Memory B cell (primary cell): Measurements from ENCODE around the gene ACOX3.
"Not testable (repeated sequence)": the region's sequence is repeated elsewhere in the genome, so short reads cannot be mapped to it uniquely, and the experiment has no call there.

ENCODE experiments used
- ATAC-seq: fragments of 150-1000 bp; cut with Tn5 transposase; 2 replicates; pipeline ENCODE4 v1.10.0; 2021; ENCODE audit warnings: low read depth, mild to moderate bottlenecking, moderate library complexity
- DNase-seq, 2 donors: peaks; one replicate each; pipeline ENCODE4 v3.0.0; 2022; ENCODE audit warnings: low spot score in 2 of 2
- H3K27ac Mint-ChIP-seq: one replicate; pipeline ENCODE4 v1.8.0; 2022; ENCODE audit warnings: mild to moderate bottlenecking, moderate library complexity, mixed read lengths
- H3K27me3 Mint-ChIP-seq: one replicate; pipeline ENCODE4 v1.8.0; 2022; ENCODE audit warnings: mixed read lengths
- H3K36me3 Mint-ChIP-seq: one replicate; pipeline ENCODE4 v1.8.0; 2022; ENCODE audit warnings: mild to moderate bottlenecking, mixed read lengths
- H3K4me1 Mint-ChIP-seq: one replicate; pipeline ENCODE4 v1.8.0; 2022; ENCODE audit warnings: mixed read lengths
- H3K4me3 Mint-ChIP-seq: one replicate; pipeline ENCODE4 v1.8.0; 2022; ENCODE audit warnings: mild to moderate bottlenecking, moderate library complexity, mixed read lengths
- H3K9me3 Mint-ChIP-seq: one replicate; pipeline ENCODE4 v1.8.0; 2022; ENCODE audit warnings: mixed read lengths

The ACOX3 gene

GRCh38 chr4:8344377-8344776, 96.1 kb downstream of the ACOX3 start:
- H3K4me3 Mint-ChIP-seq, result no peak overlapping the region
- no peak for DNase-seq
- peaks cover 4% of the 10 kb centered on the region for H3K36me3 Mint-ChIP-seq
- no peak overlapping the region for H3K27ac Mint-ChIP-seq
- no peaks in the 10 kb centered on the region for H3K4me1 Mint-ChIP-seq
- H3K27me3 Mint-ChIP-seq, result peaks cover 14% of the 10 kb centered on the region
- H3K9me3 Mint-ChIP-seq, result no peaks in the 10 kb centered on the region
- ATAC-seq, result no peak

DNA sequence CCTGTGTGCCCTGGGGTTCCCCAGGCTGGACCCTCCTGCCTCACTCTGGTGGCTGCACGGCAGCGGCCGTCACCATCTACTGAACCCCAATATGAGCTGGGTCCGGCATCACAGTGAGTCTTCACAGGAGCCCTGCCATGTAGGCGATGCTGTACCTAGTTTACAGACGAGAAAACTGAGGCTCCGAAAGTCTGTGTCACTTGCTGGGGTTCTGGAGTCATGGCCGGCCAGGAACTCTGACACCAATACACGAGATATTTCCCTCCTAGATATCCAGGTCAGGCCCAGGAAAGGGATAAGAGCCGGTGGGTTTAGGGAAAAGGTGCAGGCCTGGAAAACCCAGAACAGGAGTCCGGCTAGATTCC, 96.6 kb downstream of the ACOX3 start:
- Mint-ChIP-seq H3K4me3 (no peak overlapping the region), H3K4me1 (no peaks in the 10 kb centered on the region), H3K36me3 (peaks cover 4% of the 10 kb centered on the region), H3K27me3 (peaks cover 14% of the 10 kb centered on the region), H3K27ac (no peak overlapping the region), H3K9me3 (peaks cover 1% of the 10 kb centered on the region)
- DNase-seq (no peak), ATAC-seq (no peak)

GRCh38 chr4:8343262-8343966, 97.1 kb downstream of the ACOX3 start:
- Mint-ChIP-seq H3K36me3 (peaks cover 4% of the 10 kb centered on the region), H3K4me3 (no peak overlapping the region), H3K4me1 (no peaks in the 10 kb centered on the region), H3K27ac (no peak overlapping the region), H3K27me3 (peaks cover 14% of the 10 kb centered on the region), H3K9me3 (peaks cover 4% of the 10 kb centered on the region)
- no peak for DNase-seq
- ATAC-seq, result no peak

DNA sequence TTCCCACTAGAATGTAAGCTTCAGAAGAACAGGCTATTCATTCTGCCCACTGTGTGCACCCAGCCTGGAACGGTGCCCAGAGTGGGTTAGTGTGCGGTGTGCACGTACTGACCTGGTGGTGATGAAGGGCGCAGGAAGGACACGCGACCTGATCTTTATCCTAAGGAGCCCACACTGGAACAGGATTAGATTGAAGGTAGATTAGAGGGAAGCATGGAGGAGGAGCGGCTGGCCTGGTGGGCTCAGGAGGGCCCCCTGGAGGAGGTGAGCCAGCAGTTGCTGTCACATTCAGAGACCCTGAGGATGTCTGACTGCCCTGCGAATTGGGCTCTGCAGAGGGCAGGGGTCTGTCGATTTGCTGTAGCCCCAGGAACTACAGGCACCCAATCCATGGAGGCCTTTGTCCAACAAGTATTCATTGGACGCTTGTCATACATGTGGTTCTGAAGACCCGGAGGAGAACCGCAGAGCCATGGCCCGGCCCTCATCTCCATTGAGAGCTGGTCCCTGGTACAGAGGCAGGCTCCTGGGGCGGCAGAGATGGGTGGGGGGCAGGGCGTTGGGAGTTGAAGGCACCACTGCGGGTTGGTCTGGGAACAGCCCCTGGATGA, 97.8 kb downstream of the ACOX3 start:
- ATAC-seq (no peak), DNase-seq (no peak)
- H3K4me1 Mint-ChIP-seq, result no peaks in the 10 kb centered on the region
- peaks cover 14% of the 10 kb centered on the region for H3K27me3 Mint-ChIP-seq
- no peak overlapping the region for H3K4me3 Mint-ChIP-seq
- H3K36me3 Mint-ChIP-seq, result peaks cover 4% of the 10 kb centered on the region
- no peak overlapping the region for H3K27ac Mint-ChIP-seq
- H3K9me3 Mint-ChIP-seq, result peaks cover 8% of the 10 kb centered on the region

DNA sequence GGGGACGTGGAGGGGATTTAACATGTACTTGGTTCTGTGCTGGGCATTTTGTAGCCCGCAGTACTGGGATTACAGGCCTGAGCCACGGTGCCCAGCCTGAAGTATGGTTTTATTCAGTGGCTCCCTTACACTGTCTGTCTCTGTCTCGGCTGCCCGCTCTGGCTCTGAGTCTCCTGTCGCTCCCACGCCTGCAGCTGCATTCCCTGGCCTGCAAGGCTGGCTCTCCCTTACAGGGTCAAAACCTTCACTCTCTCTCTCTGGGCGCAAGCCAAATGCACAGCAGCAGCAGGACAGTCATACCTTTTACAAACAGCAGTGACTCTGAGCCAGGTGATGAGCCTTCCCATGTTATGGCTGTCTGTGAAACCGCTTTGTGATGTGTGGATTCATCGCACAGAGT, 98.8 kb downstream of the ACOX3 start:
- Mint-ChIP-seq H3K27me3 (peaks cover 14% of the 10 kb centered on the region), H3K36me3 (peaks cover 5% of the 10 kb centered on the region), H3K4me3 (no peak overlapping the region), H3K4me1 (no peaks in the 10 kb centered on the region), H3K27ac (no peak overlapping the region), H3K9me3 (peaks cover 10% of the 10 kb centered on the region)
- ATAC-seq (no peak), DNase-seq (no peak)

GRCh38 chr4:8341281-8341680, 99.2 kb downstream of the ACOX3 start:
- not testable (repeated sequence) for H3K4me1 Mint-ChIP-seq

GRCh38 chr4:8340781-8341241, 99.7 kb downstream of the ACOX3 start:
- ATAC-seq (no peak), DNase-seq (no peak)
- H3K36me3 Mint-ChIP-seq, result peaks cover 8% of the 10 kb centered on the region
- no peak overlapping the region for H3K27ac Mint-ChIP-seq
- H3K4me3 Mint-ChIP-seq, result no peak overlapping the region
- peaks cover 10% of the 10 kb centered on the region for H3K27me3 Mint-ChIP-seq
- H3K4me1 Mint-ChIP-seq, result no peaks in the 10 kb centered on the region
- peaks cover 16% of the 10 kb centered on the region for H3K9me3 Mint-ChIP-seq

More at GRCh38 chr4:8341281-8341680, 99.2 kb downstream of the ACOX3 start:
- not testable (repeated sequence) for H3K27me3 Mint-ChIP-seq, H3K27ac Mint-ChIP-seq, H3K36me3 Mint-ChIP-seq, ATAC-seq, H3K4me3 Mint-ChIP-seq, DNase-seq
- H3K9me3 Mint-ChIP-seq, result peaks cover 13% of the 10 kb centered on the region

DNA sequence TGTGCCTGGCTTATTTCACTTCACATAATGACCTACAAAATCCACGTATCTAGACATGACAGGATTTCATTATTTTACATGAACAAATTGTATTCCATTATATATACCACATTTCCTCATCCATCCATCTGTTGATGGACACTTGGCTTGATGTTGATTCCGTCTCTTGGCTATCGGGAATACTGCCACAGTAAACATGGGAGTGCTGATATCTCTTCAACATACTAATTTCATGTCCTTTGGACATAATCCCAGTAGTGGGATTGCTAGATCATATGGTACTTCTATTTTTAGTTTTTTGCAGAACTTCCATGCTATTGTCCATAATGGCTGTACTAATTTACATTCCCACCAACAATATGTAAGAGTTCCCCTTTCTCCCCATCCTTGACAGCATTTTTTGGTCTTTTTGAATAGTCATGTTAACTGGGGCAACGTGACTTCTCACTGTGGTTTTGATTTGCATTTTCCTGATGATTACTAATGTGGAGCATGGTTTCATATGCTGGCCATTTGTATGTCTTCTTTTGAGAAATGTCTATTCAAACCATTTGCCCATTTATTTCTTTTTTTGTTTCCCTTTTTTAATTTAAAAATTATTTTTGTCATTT, 102.1 kb downstream of the ACOX3 start:
- Mint-ChIP-seq H3K4me1 (no peaks in the 10 kb centered on the region), H3K27me3 (peaks cover 6% of the 10 kb centered on the region), H3K27ac (no peak overlapping the region), H3K9me3 (peaks cover 19% of the 10 kb centered on the region), H3K4me3 (no peak overlapping the region), H3K36me3 (peaks cover 6% of the 10 kb centered on the region)
- DNase-seq (no peak), ATAC-seq (no peak)

GRCh38 chr4:8336412-8337075, 104.0 kb downstream of the ACOX3 start:
- H3K36me3 Mint-ChIP-seq, result peaks cover 7% of the 10 kb centered on the region
- DNase-seq, result no peak
- H3K4me1 Mint-ChIP-seq, result no peaks in the 10 kb centered on the region
- no peak for ATAC-seq
- peaks cover 5% of the 10 kb centered on the region for H3K27me3 Mint-ChIP-seq
- no peak overlapping the region for H3K27ac Mint-ChIP-seq
- peaks cover 23% of the 10 kb centered on the region for H3K9me3 Mint-ChIP-seq
- H3K4me3 Mint-ChIP-seq, result no peak overlapping the region

DNA sequence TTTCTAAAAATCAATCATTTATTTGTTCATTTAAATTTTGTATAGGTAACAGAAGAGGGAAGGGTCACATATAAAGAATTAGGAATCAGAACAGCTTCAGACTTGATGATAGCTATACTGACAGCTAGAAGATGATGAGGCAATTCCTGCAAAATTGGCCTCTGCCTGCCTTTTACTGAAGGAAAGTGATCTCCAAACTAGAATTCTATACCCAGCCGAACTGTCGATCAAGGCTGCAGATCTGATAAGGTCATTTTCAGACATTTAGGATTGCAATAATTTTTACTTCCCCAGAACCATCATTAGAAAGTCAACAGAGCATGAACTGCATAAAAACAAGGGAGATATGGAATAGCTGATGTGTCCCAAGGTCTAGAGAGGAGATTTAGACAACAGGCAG, 104.7 kb downstream of the ACOX3 start:
- H3K27me3 Mint-ChIP-seq, result peaks cover 5% of the 10 kb centered on the region

GRCh38 chr4:8334786-8335460, 105.6 kb downstream of the ACOX3 start:
- Mint-ChIP-seq H3K27ac (no peak overlapping the region), H3K9me3 (peaks cover 23% of the 10 kb centered on the region), H3K4me1 (no peaks in the 10 kb centered on the region), H3K27me3 (peaks cover 5% of the 10 kb centered on the region), H3K4me3 (no peak overlapping the region), H3K36me3 (peaks cover 7% of the 10 kb centered on the region)
- ATAC-seq (no peak), DNase-seq (no peak)

More for the DNA sequence above, 104.7 kb downstream of the ACOX3 start:
- DNase-seq, result no peak
- peaks cover 23% of the 10 kb centered on the region for H3K9me3 Mint-ChIP-seq
- no peak overlapping the region for H3K27ac Mint-ChIP-seq
- ATAC-seq, result no peak
- no peaks in the 10 kb centered on the region for H3K4me1 Mint-ChIP-seq
- no peak overlapping the region for H3K4me3 Mint-ChIP-seq
- H3K36me3 Mint-ChIP-seq, result peaks cover 7% of the 10 kb centered on the region

DNA sequence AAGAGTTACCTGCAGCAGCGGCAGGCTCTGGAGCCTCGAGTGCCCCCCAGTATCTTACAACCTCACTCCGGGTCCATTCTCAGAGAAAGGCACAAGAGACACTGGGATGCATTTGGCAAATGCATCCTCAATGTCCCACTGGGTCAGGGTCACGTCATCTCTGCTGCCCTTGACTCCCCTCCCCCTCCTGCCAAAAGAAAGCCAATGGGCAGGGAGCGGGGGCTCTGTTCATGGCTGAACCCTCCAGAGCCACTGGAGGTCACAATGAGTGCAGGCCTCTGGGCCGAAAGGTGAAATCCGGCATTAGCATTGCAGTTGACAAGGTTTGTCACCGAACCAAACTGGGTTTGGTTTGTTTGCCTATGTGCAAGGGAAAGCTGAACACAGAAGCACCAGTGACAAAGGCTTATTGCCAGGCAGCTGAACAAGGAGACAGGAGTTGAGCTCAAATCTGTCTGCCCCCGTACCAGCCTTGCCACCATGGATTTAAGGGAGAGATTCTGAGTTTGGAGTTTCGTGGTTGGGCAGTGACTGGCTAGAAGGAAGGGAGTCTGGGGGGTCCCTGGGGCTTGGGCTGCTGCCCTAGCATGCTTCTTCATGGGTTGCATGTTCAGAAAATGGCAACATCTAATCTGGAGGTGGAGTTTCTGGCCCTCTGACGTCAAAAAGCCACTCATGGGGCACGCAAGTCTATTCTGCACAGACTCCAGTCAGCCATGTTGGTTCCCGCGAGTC, 106.6 kb downstream of the ACOX3 start:
- ATAC-seq (no peak), DNase-seq (no peak)
- H3K27ac Mint-ChIP-seq, result no peak overlapping the region
- no peaks in the 10 kb centered on the region for H3K4me1 Mint-ChIP-seq
- peaks cover 5% of the 10 kb centered on the region for H3K27me3 Mint-ChIP-seq
- H3K36me3 Mint-ChIP-seq, result peaks cover 7% of the 10 kb centered on the region
- peaks cover 22% of the 10 kb centered on the region for H3K9me3 Mint-ChIP-seq
- H3K4me3 Mint-ChIP-seq, result no peak overlapping the region

GRCh38 chr4:8332891-8333331, 107.6 kb downstream of the ACOX3 start:
- Mint-ChIP-seq H3K9me3 (peaks cover 16% of the 10 kb centered on the region), H3K4me3 (no peak overlapping the region), H3K27me3 (peaks cover 9% of the 10 kb centered on the region), H3K36me3 (peaks cover 7% of the 10 kb centered on the region), H3K4me1 (no peaks in the 10 kb centered on the region), H3K27ac (no peak overlapping the region)
- ATAC-seq (no peak), DNase-seq (no peak)
